GM18526 (cell line): ENCODE results near the gene RFFL.

Source experiments
- POLR2A ChIP-seq: IDR thresholded peaks from 3 replicates; pipeline ENCODE4 v1.6.1; 2011; ENCODE audit not compliant: insufficient read length; ENCODE audit errors: extremely low read depth

RFFL gene

GRCh38 chr17:34974794-34975785 is 88.4 kb downstream of the RFFL start:
- no peak for TF ChIP-seq POLR2A

- TF ChIP-seq POLR2A = no peak
Measured at GRCh38 chr17:34974179-34974578, 89.3 kb downstream of the RFFL start.

GRCh38 chr17:34961093-34961911 is 102.2 kb downstream of the RFFL start, which contains the start of the genes CCT6B and ZNF830:
Gene CCT6B (minus strand): TSS chr17:34961460. CDS start chr17:34961393, 67 bp downstream.
Gene ZNF830 (plus strand): TSS chr17:34961540. CDS start chr17:34961567, 27 bp downstream.
- peak; percentile 79 for TF ChIP-seq POLR2A

GRCh38 chr17:34958438-34958837 is 105.1 kb downstream of the RFFL start:
- no peak for TF ChIP-seq POLR2A
